ENCODE measurements around the gene GPRC5B.

The GPRC5B gene

GRCh38 chr16:19868421-19868820, 16.2 kb downstream of the GPRC5B start:
- no peak for DNase-seq

GRCh38 chr16:19864566-19864965, 20.1 kb downstream of the GPRC5B start:
- no peak for DNase-seq

- no peak for DNase-seq
These were observed 20.7 kb downstream of the GPRC5B start for GRCh38 chr16:19863990-19864389.

- no peak for DNase-seq
These were observed 22.8 kb downstream of the GPRC5B start for GRCh38 chr16:19861811-19862327.

GRCh38 chr16:19861133-19861532, 23.5 kb downstream of the GPRC5B start:
- no peak for DNase-seq

- DNase-seq = no peak
These were observed 24.2 kb downstream of the GPRC5B start for GRCh38 chr16:19860166-19861041.

- no peak for DNase-seq
These were observed 25.0 kb downstream of the GPRC5B start for GRCh38 chr16:19859603-19860002.

- no peak for DNase-seq
These were observed 25.5 kb downstream of the GPRC5B start for GRCh38 chr16:19859166-19859565.

GRCh38 chr16:19858340-19859018, 26.2 kb downstream of the GPRC5B start:
- no peak for DNase-seq

- no peak for DNase-seq
These were observed 26.9 kb downstream of the GPRC5B start for GRCh38 chr16:19857593-19858339.

- DNase-seq = no peak
These were observed 28.5 kb downstream of the GPRC5B start for GRCh38 chr16:19856120-19856519.

- no peak for DNase-seq
These were observed 30.1 kb downstream of the GPRC5B start for GRCh38 chr16:19854543-19854876.

- no peak for DNase-seq
These were observed 30.7 kb downstream of the GPRC5B start for GRCh38 chr16:19853742-19854542.

GRCh38 chr16:19853132-19853741, 31.4 kb downstream of the GPRC5B start:
- no peak for DNase-seq

- no peak for DNase-seq
These were observed 33.2 kb downstream of the GPRC5B start for GRCh38 chr16:19851476-19851875.

- no peak for DNase-seq
These were observed 34.4 kb downstream of the GPRC5B start for GRCh38 chr16:19850131-19850817.

GRCh38 chr16:19848756-19849155, 35.9 kb downstream of the GPRC5B start:
- DNase-seq = no peak

- DNase-seq = no peak
These were observed 38.2 kb downstream of the GPRC5B start for GRCh38 chr16:19846436-19846835.

- no peak for DNase-seq
These were observed 39.6 kb downstream of the GPRC5B start for GRCh38 chr16:19844945-19845641.

- DNase-seq = no peak
These were observed 41.3 kb downstream of the GPRC5B start for GRCh38 chr16:19843371-19843770.

Data from SHP77 (cell line).